Left renal pelvis (tissue), 4 donors: Measurements from ENCODE around the gene TUBB2B. TPM values are rescaled to one million over a fixed set of nuclear protein-coding genes. Genes with fewer than 3 reads are reported as not detected.
"Not testable (repeated sequence)": the region's sequence is repeated elsewhere in the genome, so short reads cannot be mapped to it uniquely, and the experiment has no call there.

Source experiments
- DNase-seq, 4 donors: peaks; one replicate each; pipeline ENCODE4 v3.0.0-alpha.2; 2013; ENCODE audit warnings: low read depth in 4 of 4, low spot score in 3 of 4
- polyA plus RNA-seq, 4 donors: library from polyadenylated mRNA; unstranded; fragments of 120-200 nt; gene quantifications; one replicate each; pipeline ENCODE4 v1.2.1, GENCODE V29; 2013; ENCODE audit not compliant: insufficient read length in 4 of 4

Gene TUBB2B
- polyA plus RNA-seq, 4 donors, result 31.0 to 119 (median 111) TPM

- peak; percentile 70 to 82 (median 79) for DNase-seq
Measured at GRCh38 chr6:3258720-3259490, 31.5 kb upstream of the TUBB2B start, which contains the start of gene PSMG4. TSS of gene PSMG4 (plus strand) at chr6:3258947. CDS start at chr6:3259023, 76 bp downstream.

DNA sequence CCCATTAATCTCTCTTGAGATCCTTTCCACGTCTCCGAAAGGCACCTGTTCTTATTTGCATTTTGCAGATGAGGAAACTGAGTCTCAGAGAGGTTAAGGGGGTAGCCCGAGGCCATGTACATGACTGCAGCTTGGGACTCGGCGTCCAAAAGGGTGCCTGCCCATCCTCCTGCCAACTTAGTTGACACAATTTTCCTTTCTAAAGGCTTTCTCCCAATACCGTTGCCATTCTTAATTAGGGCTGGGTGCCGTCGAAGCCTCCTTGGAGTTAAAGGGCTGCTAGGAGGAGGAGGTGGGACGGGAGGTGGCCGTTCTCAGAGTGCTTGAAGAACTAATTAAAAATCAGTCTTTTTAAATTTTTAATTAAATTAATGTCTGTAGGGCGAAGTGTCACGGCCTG, 30.7 kb upstream of the TUBB2B start:
- no peak for DNase-seq

DNA sequence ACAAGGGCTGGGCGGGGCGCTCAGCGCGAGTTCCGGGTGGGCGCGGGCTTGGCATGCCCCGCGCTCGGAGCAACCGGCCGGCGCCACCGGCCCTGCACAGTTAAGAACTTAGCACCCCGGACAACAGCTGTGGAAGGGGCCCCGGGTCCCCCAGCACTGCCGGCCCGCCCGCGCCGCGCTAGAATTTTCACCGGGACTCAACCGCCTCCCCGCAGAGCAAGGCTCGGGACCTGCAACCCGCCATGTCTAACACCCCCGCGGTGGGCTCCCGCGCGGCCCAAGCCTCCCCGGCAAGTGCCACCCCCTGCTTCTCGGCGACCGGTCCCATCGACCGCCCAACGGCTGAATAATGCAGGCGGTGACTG, 26.1 kb upstream of the TUBB2B start:
- DNase-seq, result no peak

DNA sequence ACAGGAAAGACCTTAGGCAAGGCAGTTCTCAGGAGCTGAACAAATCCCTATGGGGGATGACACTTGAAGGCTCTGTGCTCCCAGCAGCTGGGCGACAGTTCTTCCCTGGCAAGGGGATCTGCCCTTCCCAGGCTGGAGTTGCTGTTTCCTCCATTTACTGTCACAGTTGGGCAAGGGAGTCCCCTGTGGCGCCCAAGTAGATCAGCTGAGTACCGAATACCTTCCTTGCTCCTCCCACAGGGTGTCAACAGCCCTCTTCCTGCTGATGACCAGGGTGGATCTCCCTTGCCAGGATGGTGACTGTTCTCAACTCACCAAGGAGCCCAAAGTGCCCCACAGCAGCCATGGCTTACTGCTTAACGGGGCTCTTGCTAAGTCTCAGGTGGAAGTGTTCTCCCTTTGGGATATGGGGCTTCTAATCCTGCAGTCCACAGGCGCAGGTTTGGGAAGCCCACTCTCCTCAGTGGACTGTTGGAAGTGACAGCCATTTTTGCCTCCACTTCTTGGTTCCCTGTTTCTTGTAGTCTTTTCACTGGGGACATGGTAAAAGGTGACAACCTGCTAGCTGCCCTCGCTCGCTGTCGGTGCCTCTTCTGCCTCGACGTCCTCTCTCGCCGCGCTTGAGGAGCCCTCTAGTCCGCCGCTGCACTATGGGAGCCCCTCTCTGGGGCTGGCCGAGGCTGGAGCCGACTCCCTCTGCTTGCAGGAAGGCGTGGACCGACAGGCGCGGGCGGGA, 25.6 kb upstream of the TUBB2B start:
- DNase-seq, result no peak

DNA sequence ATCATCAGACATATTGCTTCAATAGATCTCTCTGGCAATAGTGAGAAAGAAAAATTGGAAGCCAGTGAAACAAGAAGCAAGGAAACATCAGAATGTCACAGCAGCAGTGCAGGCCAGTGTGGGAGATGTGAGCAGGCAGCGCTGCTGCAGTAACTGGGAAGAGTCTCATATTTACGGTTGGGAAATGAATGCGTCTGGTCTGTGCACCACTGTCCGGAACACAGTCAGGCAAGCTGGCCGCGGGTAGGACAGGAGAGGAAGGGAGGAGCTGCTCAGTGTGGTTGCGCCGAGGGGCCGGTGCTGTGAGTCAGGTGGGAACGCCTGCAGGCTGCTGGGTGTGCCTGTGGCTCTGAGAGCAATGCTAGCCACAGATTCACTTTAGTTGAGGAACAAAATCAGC, 24.9 kb upstream of the TUBB2B start:
- no peak for DNase-seq

- peak in 1 of 4 donors; percentile 59 for DNase-seq
Measured at GRCh38 chr6:3251462-3252314, 24.2 kb upstream of the TUBB2B start.

GRCh38 chr6:3250231-3250675, 22.8 kb upstream of the TUBB2B start:
- no peak for DNase-seq

DNA sequence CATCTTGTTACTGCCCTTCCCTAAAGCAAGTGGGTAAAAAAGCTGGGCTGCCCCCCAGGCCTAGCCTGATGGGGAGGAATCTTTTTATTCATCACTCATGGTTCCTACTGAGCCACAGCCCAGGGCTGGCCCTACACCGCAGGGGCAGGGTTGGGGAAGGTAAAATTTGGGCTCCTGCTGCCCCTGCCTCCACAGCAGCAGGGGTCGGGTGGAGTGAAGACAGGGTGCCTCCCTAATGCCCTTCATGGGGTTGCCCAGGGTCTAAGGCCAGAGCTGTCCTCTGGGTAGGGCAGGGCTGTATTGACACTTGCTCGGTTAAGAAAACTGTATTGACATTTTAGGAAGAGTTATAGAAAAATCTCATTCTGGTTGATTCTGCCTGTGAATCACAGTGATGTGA, 22.4 kb upstream of the TUBB2B start:
- DNase-seq, result no peak

DNA sequence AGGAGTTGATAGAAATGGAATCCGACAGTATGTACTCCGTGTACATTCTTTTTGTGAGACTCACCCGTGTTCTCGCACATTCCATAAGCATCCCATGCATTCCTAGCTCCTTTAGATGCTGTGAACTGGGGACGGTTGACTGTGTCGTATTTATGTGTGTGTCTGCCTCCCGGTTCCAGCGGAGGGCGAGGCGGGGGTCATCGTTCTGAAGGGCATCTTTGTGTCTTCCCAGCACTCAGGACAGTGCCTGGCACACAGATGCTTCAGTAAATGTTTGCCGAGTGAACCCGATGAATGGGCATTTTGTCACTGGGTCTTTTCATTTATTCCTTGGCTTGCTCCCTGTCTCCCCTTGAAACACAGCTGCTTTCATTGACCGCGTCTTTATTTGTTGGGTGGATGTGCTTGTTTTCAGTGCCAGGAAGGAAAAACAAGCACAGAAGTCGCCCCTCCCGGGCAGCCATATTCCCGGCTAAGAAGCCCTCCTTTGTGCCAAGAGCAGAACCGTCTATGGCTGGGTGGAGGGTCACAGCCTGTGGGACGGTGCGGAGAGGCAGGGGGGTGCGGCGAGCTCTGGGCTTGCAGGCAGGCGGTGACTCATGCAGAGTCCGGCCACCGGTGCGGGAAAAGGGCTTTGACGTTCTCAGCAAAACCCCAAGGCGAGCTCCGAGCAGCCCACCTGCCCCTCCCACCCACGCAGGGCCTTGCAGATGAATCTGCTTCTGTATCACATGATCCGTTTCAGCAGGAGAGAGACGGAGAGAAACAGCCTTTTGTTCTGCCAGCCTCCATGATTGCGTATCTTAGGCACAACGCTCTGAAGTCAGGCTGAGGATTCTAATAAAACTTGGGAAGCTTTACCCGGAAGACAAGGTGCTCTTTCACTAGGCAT, 20.0 kb upstream of the TUBB2B start:
- peak in 1 of 4 donors; percentile 47 for DNase-seq

DNA sequence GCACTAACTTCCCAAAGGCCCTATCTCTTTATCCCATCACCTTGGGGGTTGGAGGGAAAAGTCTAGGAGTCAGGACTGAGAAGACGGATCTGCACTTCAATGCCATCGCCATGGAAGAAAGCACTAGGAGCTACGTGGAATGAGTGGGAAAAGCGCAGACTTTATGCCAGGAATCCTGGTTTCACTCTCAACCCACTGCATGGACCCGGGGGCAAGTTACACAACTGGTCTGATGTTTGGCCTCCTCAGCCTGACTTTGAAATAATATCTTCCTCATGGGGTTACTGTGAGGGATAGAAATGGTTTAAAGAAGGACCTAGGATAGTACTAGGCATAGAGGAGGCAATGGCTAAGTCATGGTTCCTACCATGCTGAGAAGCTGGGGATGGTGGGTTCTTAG, 17.8 kb upstream of the TUBB2B start:
- no peak for DNase-seq

- not testable (repeated sequence) for DNase-seq
Measured at GRCh38 chr6:3244832-3245161, 17.3 kb upstream of the TUBB2B start.

DNA sequence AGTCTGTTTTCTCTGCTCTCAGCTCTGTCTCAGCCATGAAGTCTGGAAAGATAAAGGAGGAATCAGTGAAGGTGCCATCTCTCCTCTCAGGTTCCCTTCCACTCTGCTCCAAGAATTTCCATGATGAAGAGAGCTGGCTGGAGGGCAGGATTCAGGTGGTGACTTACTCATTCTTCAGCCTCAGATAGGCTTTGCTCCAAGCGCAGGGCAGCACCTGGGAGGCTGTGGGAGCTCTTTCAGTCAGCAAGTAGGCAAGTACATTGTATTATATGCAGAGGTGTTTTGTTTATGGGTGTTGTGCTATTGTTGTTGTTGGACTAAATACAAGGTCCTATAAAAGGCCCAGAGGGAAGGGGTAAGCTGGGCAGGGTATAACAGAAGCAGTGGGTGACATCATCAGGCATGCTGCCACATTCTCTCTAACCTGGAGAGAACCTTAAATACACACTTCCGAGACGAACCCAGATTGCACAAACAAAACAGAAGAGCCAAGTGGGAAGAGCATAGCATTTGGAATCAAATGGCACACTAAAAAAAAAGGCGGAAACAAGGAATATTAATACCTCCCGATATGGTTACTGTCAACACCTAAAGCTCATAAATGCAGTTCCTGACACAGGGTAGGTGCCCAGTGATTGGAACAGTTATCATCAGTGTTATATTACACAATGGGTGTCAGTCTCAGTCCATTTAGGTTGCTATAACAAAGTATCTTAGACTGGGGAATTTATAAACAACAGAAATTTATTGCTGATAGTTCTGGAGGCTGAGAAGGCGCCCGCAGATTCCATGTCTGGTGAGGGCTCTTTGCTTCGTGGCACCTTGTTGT, 16.8 kb upstream of the TUBB2B start:
- no peak for DNase-seq

DNA sequence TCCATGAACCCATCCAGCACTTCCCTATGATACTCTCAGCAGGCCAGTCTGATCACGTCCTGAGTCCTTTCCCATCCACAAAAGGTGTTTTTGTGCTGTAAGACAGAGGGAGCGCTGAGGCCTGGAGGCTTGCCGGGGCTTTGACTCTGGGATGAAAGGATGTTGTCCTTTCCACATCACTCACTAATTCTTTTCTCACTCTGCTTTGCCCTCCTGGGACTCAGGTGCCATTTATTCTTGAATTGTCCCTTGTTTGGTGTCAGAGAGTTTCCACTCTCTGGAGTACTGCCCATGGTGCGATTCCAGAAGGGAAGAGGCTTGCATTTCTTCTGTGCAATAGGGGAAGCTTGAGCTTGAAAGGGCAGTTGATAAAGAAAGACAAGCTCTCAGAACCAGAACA, 15.3 kb upstream of the TUBB2B start:
- no peak for DNase-seq

- DNase-seq, result not testable (repeated sequence)
Measured at GRCh38 chr6:3241745-3242144, 14.3 kb upstream of the TUBB2B start.

DNA sequence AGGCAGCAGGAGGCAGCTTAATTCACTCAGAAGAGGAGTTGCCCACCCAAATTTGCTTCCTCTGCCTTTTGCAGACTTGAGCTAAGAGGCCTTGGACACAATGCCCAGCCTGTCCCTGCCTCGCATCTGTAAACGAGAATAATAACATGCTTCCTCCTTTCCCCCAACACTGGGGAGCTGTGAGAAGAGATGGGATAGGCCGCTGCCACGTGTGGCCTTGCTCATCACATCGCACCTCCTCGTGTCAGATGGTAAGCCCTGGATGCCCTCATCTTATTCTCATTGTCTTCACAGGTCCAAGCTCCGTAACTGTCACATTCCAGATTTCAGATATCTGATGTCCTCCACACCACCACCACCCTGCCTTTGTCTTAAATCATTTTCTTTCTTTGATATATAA, 13.1 kb upstream of the TUBB2B start:
- DNase-seq, result no peak

GRCh38 chr6:3239110-3239830, 11.8 kb upstream of the TUBB2B start:
- DNase-seq, result no peak

GRCh38 chr6:3237761-3238662, 10.6 kb upstream of the TUBB2B start:
- DNase-seq, result no peak

- DNase-seq, result no peak
Measured at GRCh38 chr6:3236005-3236404, 8.6 kb upstream of the TUBB2B start.
